GM18951 (cell line): ENCODE data around the gene ASB1.

ENCODE experiments used
- POLR2A ChIP-seq: IDR thresholded peaks from 4 replicates; pipeline ENCODE4 v1.6.1; 2011; ENCODE audit warnings: mild to moderate bottlenecking; ENCODE audit not compliant: insufficient read length, insufficient read depth; ENCODE audit errors: extremely low read depth
- in situ Hi-C: fragments of 300-500 bp; cut with MboI; formaldehyde crosslinking; loops from one replicate; pipeline ENCODE4 v1.12.0; 2022; ENCODE audit warnings: low sequenced_read_pairs, mixed read lengths, inconsistent platforms; ENCODE audit not compliant: unreplicated experiment

Gene ASB1

GRCh38 chr2:238422285-238422684 is 4.4 kb upstream of the ASB1 start:
- in situ Hi-C loops, result no loop called here
- no peak for TF ChIP-seq POLR2A

GRCh38 chr2:238422940-238423339 is 3.8 kb upstream of the ASB1 start:
- in situ Hi-C loops, result no loop called here
- TF ChIP-seq POLR2A, result no peak

GRCh38 chr2:238423561-238424312 is 3.0 kb upstream of the ASB1 start:
- in situ Hi-C loops, result no loop called here
- TF ChIP-seq POLR2A, result no peak

- in situ Hi-C loops, result no loop called here
- no peak for TF ChIP-seq POLR2A
Observed at GRCh38 chr2:238424313-238424700, 2.4 kb upstream of the ASB1 start.

- TF ChIP-seq POLR2A, result no peak
- in situ Hi-C loops, result no loop called here
Observed at GRCh38 chr2:238425505-238425978, 1.2 kb upstream of the ASB1 start.

- TF ChIP-seq POLR2A, result no peak
- in situ Hi-C loops, result no loop called here
Observed at GRCh38 chr2:238425979-238426567, 654 bp upstream of the ASB1 start.

GRCh38 chr2:238427435-238428162 is 872 bp downstream of the ASB1 start:
- TF ChIP-seq POLR2A, result no peak
- in situ Hi-C loops, result no loop called here

GRCh38 chr2:238428866-238429265 is 2.1 kb downstream of the ASB1 start:
- in situ Hi-C loops, result no loop called here
- no peak for TF ChIP-seq POLR2A

- TF ChIP-seq POLR2A, result no peak
Observed at GRCh38 chr2:238430781-238431180, 4.1 kb downstream of the ASB1 start.

GRCh38 chr2:238431456-238431855 is 4.7 kb downstream of the ASB1 start:
- in situ Hi-C loops, result no loop called here
- no peak for TF ChIP-seq POLR2A

More at GRCh38 chr2:238430781-238431180, 4.1 kb downstream of the ASB1 start:
- in situ Hi-C loops, result no loop called here

GRCh38 chr2:238433300-238433915 is 6.7 kb downstream of the ASB1 start:
- in situ Hi-C loops, result no loop called here

GRCh38 chr2:238433941-238434845 is 7.5 kb downstream of the ASB1 start:
- in situ Hi-C loops, result no loop called here

More at GRCh38 chr2:238433300-238433915, 6.7 kb downstream of the ASB1 start:
- no peak for TF ChIP-seq POLR2A

More at GRCh38 chr2:238433941-238434845, 7.5 kb downstream of the ASB1 start:
- no peak for TF ChIP-seq POLR2A
